HepG2 (cell line): ENCODE measurements around the gene SAYSD1. TPM values are rescaled to one million over a fixed set of nuclear protein-coding genes. Genes with fewer than 3 reads are reported as not detected.

Experiments
- ATAC-seq: fragments of 200-7000 bp; cut with Tn5 transposase; 3 replicates; pipeline ENCODE4 v1.9.1; 2020; ENCODE audit warnings: mild to moderate bottlenecking, moderate library complexity
- BruUV-seq: library from RNA; stranded (reverse); fragments of 400-500 nt; replicated peaks from 2 replicates; lab custom pipeline; 2021; lab: Mats Ljungman, UMichigan
- CTCF ChIA-PET: fragments of 300-600 bp; formaldehyde crosslinking; extraction: SDS; loops from one replicate; lab custom pipeline; 2021; ENCODE audit warnings: low total read pairs, inconsistent platforms, low intra/inter-chr PET ratio; lab: Yijun Ruan, JAX
- POLR2A ChIA-PET: fragments of 350-600 bp; sonication (Branson Sonifier 250); formaldehyde crosslinking; loops from one replicate; lab custom pipeline; 2020; ENCODE audit warnings: antibody characterized with exemption, inconsistent platforms; lab: Yijun Ruan, JAX
- DNase-seq: peaks from one replicate; pipeline ENCODE4 v3.0.0-alpha.2; 2015; ENCODE audit warnings: low spot score
- FAIRE-seq: peaks from 3 replicates; lab custom pipeline; 2011; peaks lifted over from hg19 to GRCh38; lab: Jason Lieb, UNC
- H2AFZ ChIP-seq: one replicate; pipeline ENCODE4 v1.6.1; 2011; ENCODE audit warnings: low read length, inconsistent platforms
- H3K27ac ChIP-seq: fragments of 300-600 bp; 3 replicates; pipeline ENCODE4 v1.8.0; 2011; ENCODE audit warnings: mixed run types, mild to moderate bottlenecking, mixed read lengths, low read length, inconsistent platforms; ENCODE audit not compliant: insufficient read depth; ENCODE audit errors: extremely low read length
- H3K27me3 ChIP-seq, 2 experiments: fragments of 200-600 bp in 1 of 2; 2 replicates in 1 of 2; 3 replicates in 1 of 2; pipeline versions ENCODE4 v1.6.0 to v1.8.0; 2011; ENCODE audit warnings: low read length in 2 of 2, mild to moderate bottlenecking in 2 of 2, moderate library complexity in 2 of 2, inconsistent platforms in 1 of 2; ENCODE audit not compliant: insufficient read depth in 2 of 2, control insufficient read depth in 1 of 2
- H3K36me3 ChIP-seq, 2 experiments: fragments of 200-600 bp in 1 of 2; replicated peaks in 1 of 2; 2 replicates in 1 of 2; 3 replicates in 1 of 2; pipeline versions ENCODE4 v1.5.1 to v1.8.0; 2011; ENCODE audit warnings: low read length in 2 of 2, inconsistent platforms in 1 of 2; ENCODE audit not compliant: insufficient read depth in 2 of 2, control insufficient read depth in 1 of 2
- H3K4me1 ChIP-seq: 2 replicates; pipeline ENCODE4 v1.5.1; 2012; ENCODE audit warnings: low read length, inconsistent platforms; ENCODE audit not compliant: insufficient read depth
- H3K4me2 ChIP-seq: 2 replicates; pipeline ENCODE4 v1.6.0; 2011; ENCODE audit warnings: low read depth, low read length, inconsistent platforms
- H3K4me3 ChIP-seq, 3 experiments: fragments of 200-600 bp in 1 of 3; sonication (generic), shearing (Covaris generic) in 1 of 3; replicated peaks in 1 of 3; 2 replicates each; pipeline ENCODE4 v1.5.1; 2011 to 2016; ENCODE audit warnings: low read length in 3 of 3, inconsistent platforms in 2 of 3, low read depth in 2 of 3, mild to moderate bottlenecking in 2 of 3, control low read depth in 1 of 3, mixed read lengths in 1 of 3; ENCODE audit not compliant: insufficient read depth in 1 of 3
- H3K79me2 ChIP-seq: one replicate; pipeline ENCODE4 v1.6.1; 2011; ENCODE audit warnings: low read length, inconsistent platforms; ENCODE audit not compliant: insufficient read depth
- H3K9ac ChIP-seq: 2 replicates; pipeline ENCODE4 v1.6.0; 2011; ENCODE audit warnings: mild to moderate bottlenecking, low read depth, low read length, inconsistent platforms; ENCODE audit not compliant: insufficient read depth
- H3K9me3 ChIP-seq: 2 replicates; pipeline ENCODE4 v1.5.1; 2012; ENCODE audit warnings: mild to moderate bottlenecking, low read length
- H4K20me1 ChIP-seq: 2 replicates; pipeline ENCODE4 v1.6.0; 2011; ENCODE audit warnings: inconsistent platforms, mild to moderate bottlenecking, low read length, moderate library complexity; ENCODE audit not compliant: insufficient read depth
- CBFB ChIP-seq: sonication (generic); formaldehyde crosslinking; IDR thresholded peaks from 2 replicates; pipeline ENCODE4 v1.4.0; 2020; ENCODE audit warnings: missing genetic modification reagents
- CBX2 ChIP-seq, 2 experiments: fragments of 200-600 bp in 1 of 2; sonication (generic); formaldehyde crosslinking in 1 of 2; IDR thresholded peaks; 2 replicates each; pipeline versions ENCODE4 v1.7.0 to v1.8.1; 2018 to 2022; ENCODE audit warnings: low read depth in 2 of 2, low read length in 1 of 2, mild to moderate bottlenecking in 1 of 2, missing genetic modification reagents in 1 of 2
- ESRRA ChIP-seq: sonication (generic); formaldehyde crosslinking; IDR thresholded peaks from 2 replicates; pipeline ENCODE4 v1.5.1; 2020; ENCODE audit warnings: mild to moderate bottlenecking, low read depth, missing genetic modification reagents
- HCFC1 ChIP-seq: fragments of 150-350 bp; IDR thresholded peaks from 2 replicates; pipeline ENCODE4 v1.6.1; 2014; ENCODE audit warnings: low read depth, low read length
- HES4 ChIP-seq: sonication (generic); formaldehyde crosslinking; IDR thresholded peaks from 2 replicates; pipeline ENCODE4 v1.9.0; 2021; ENCODE audit warnings: mild to moderate bottlenecking, missing genetic modification reagents, borderline replicate concordance
- HOXA5 ChIP-seq: sonication (generic); formaldehyde crosslinking; IDR thresholded peaks from 2 replicates; pipeline ENCODE4 v1.4.0; 2020; ENCODE audit warnings: missing genetic modification reagents
- JUN ChIP-seq: sonication (generic); formaldehyde crosslinking; IDR thresholded peaks from 2 replicates; pipeline ENCODE4 v1.4.0; 2020; ENCODE audit warnings: mild to moderate bottlenecking, missing genetic modification reagents
- KAT7 ChIP-seq: IDR thresholded peaks from 2 replicates; pipeline ENCODE4 v1.6.1; 2018; ENCODE audit warnings: borderline replicate concordance, missing compliant biosample characterization
- NFATC3 ChIP-seq: sonication (generic); formaldehyde crosslinking; IDR thresholded peaks from 2 replicates; pipeline ENCODE4 v1.5.1; 2020; ENCODE audit warnings: mild to moderate bottlenecking, missing genetic modification reagents
- RERE ChIP-seq: IDR thresholded peaks from 2 replicates; pipeline ENCODE4 v1.6.1; 2016; ENCODE audit warnings: low read depth, missing genetic modification reagents, missing compliant biosample characterization
- ZNF253 ChIP-seq: sonication (generic); formaldehyde crosslinking; IDR thresholded peaks from 2 replicates; pipeline ENCODE4 v1.8.0; 2022; ENCODE audit warnings: mild to moderate bottlenecking, missing genetic modification reagents, borderline replicate concordance
- ZNF329 ChIP-seq: sonication (generic); formaldehyde crosslinking; IDR thresholded peaks from 2 replicates; pipeline ENCODE4 v1.9.0; 2021; ENCODE audit warnings: low read depth, mild to moderate bottlenecking, missing genetic modification reagents
- ZNF530 ChIP-seq: sonication (generic); formaldehyde crosslinking; IDR thresholded peaks from 2 replicates; pipeline ENCODE4 v1.5.0; 2020; ENCODE audit warnings: low read depth, mild to moderate bottlenecking, missing genetic modification reagents
- ZNF556 ChIP-seq: sonication (generic); formaldehyde crosslinking; IDR thresholded peaks from 2 replicates; pipeline ENCODE4 v1.4.0; 2020; ENCODE audit warnings: mild to moderate bottlenecking, missing genetic modification reagents, borderline replicate concordance
- in situ Hi-C: cut with HindIII; loops from 2 replicates; pipeline ENCODE4 v1.10.0; 2017; ENCODE audit warnings: low pct_unique_long_range_greater_than_20kb; ENCODE audit not compliant: extremely low pct_ligation_motif_present
- intact Hi-C: fragments of 100-400 bp; cut with micrococcal nuclease; formaldehyde crosslinking; loops from one replicate; pipeline ENCODE4 v1.10.0; 2022; ENCODE audit not compliant: unreplicated experiment
- polyA plus RNA-seq, 8 experiments: library from polyadenylated mRNA; depleted of rRNA in 3 of 8; stranded (reverse) in 7 of 8; unstranded in 1 of 8; fragments of >200 nt; fragmentation: Illumina TruSeq in 4 of 8; extraction: Trizol in 4 of 8; gene quantifications; 2 replicates each; pipeline versions ENCODE4 v1.2.1 to v1.2.3, GENCODE V29; 2011 to 2016; ENCODE audit warnings: low read depth in 4 of 8, missing spikeins in 1 of 8, mixed read lengths in 1 of 8; ENCODE audit not compliant: insufficient read depth in 1 of 8
- total RNA-seq, 5 experiments: library from RNA; depleted of rRNA; stranded (reverse); fragments of >200 nt; fragmentation: Illumina TruSeq; extraction: Trizol; gene quantifications; 2 replicates each; pipeline ENCODE4 v1.2.3, GENCODE V29; 2016; ENCODE audit warnings: low read depth in 1 of 5
- TF ChIP-seq, protein P1 (sequence below): sonication (generic); formaldehyde crosslinking; IDR thresholded peaks from 2 replicates; pipeline ENCODE4 v1.8.1; 2023; ENCODE audit warnings: mild to moderate bottlenecking, moderate library complexity, missing genetic modification reagents
- TF ChIP-seq, protein P2 (sequence below): sonication (generic); formaldehyde crosslinking; IDR thresholded peaks from 2 replicates; pipeline ENCODE4 v1.8.0; 2022; ENCODE audit warnings: mild to moderate bottlenecking, missing genetic modification reagents, borderline replicate concordance
- TF ChIP-seq, protein P3 (sequence below): sonication (generic); formaldehyde crosslinking; IDR thresholded peaks from 2 replicates; pipeline ENCODE4 v1.5.1; 2020; ENCODE audit warnings: mild to moderate bottlenecking, missing genetic modification reagents, moderate library complexity

Gene SAYSD1
- total and polyA plus RNA-seq, 2 of the 13 experiments (the other 11 are each of a cell fraction or from before 2014, with no cell fraction given), result 10.1 to 16.0 TPM

GRCh38 chr6:39124114-39124513, 9.1 kb upstream of the SAYSD1 start:
- Histone ChIP-seq H4K20me1 (no peaks in the 10 kb centered on the region), H3K36me3 (no peaks in the 10 kb centered on the region), H3K27me3 (no peaks in the 10 kb centered on the region), H3K4me2 (no peak overlapping the region), H3K79me2 (no peaks in the 10 kb centered on the region), H3K9me3 (no peaks in the 10 kb centered on the region), H2AFZ (no peak overlapping the region), H3K4me1 (no peaks in the 10 kb centered on the region), H3K9ac (no peak overlapping the region), H3K27ac (no peak overlapping the region), H3K4me3 (no peak overlapping the region)
- in situ Hi-C loops (no loop called here), intact Hi-C loops (no loop called here)
- ChIA-PET CTCF (no interaction called here), POLR2A (no interaction called here)
- BruUV-seq, result no TSS peak
- TF ChIP-seq ESRRA (CRISPR knock-in tag), result no peak
- TF ChIP-seq JUN (CRISPR knock-in tag), result no peak
- no peak for TF ChIP-seq ZNF253 (CRISPR knock-in tag)
- TF ChIP-seq KAT7 (CRISPR knock-in tag), result no peak
- TF ChIP-seq ZNF329 (CRISPR knock-in tag), result no peak
- no peak for TF ChIP-seq ZNF556 (CRISPR knock-in tag)
- TF ChIP-seq, protein P1, sequence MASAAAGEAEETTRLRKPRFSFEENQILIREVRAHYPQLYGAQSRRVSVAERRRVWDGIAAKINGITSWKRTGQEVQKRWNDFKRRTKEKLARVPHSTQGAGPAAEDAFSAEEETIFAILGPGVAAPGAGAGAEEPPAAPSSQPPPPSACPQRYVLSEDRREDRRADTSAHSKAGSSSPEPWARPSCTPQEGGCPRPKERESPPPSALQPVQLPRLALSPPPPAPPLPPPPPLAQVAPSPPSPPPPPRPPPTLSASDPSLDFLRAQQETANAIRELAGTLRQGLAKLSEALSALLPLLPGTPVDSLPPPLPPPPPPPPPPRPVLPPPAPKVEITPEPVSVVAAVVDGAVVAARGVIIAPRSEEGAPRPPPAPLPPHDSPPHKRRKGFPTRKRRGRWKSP (CRISPR knock-in tag), result no peak
- TF ChIP-seq ZNF530 (CRISPR knock-in tag), result no peak
- TF ChIP-seq NFATC3 (CRISPR knock-in tag), result no peak
- no peak for TF ChIP-seq HCFC1
- TF ChIP-seq, protein P2, sequence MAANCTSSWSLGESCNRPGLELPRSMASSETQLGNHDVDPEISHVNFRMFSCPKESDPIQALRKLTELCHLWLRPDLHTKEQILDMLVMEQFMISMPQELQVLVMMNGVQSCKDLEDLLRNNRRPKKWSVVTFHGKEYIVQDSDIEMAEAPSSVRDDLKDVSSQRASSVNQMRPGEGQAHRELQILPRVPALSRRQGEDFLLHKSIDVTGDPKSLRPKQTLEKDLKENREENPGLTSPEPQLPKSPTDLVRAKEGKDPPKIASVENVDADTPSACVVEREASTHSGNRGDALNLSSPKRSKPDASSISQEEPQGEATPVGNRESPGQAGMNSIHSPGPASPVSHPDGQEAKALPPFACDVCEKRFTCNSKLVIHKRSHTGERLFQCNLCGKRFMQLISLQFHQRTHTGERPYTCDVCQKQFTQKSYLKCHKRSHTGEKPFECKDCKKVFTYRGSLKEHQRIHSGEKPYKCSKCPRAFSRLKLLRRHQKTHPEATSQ (CRISPR knock-in tag), result no peak
- TF ChIP-seq CBX2 (IDR thresholded peaks at IDR 0.05; ENCODE audit: low read depth, low read length), result no peak
- no peak for TF ChIP-seq CBX2 (CRISPR knock-in tag; IDR thresholded peaks at IDR 0.05; ENCODE audit: low read depth)
- no peak for TF ChIP-seq HES4 (CRISPR knock-in tag)
- no peak for TF ChIP-seq RERE (CRISPR knock-in tag)
- TF ChIP-seq HOXA5 (CRISPR knock-in tag), result no peak
- TF ChIP-seq, protein P3, sequence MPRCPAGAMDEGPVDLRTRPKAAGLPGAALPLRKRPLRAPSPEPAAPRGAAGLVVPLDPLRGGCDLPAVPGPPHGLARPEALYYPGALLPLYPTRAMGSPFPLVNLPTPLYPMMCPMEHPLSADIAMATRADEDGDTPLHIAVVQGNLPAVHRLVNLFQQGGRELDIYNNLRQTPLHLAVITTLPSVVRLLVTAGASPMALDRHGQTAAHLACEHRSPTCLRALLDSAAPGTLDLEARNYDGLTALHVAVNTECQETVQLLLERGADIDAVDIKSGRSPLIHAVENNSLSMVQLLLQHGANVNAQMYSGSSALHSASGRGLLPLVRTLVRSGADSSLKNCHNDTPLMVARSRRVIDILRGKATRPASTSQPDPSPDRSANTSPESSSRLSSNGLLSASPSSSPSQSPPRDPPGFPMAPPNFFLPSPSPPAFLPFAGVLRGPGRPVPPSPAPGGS, result no peak
- no peak for TF ChIP-seq CBFB (CRISPR knock-in tag)
- ATAC-seq, result no peak
- no peak for DNase-seq
- FAIRE-seq, result no peak
